K562 (cell line): ENCODE measurements around the gene SH3TC2. TPM values are rescaled to one million over a fixed set of nuclear protein-coding genes. Genes with fewer than 3 reads are reported as not detected.

Experiments used
- ATAC-seq: fragments of 200-7000 bp; cut with Tn5 transposase; 3 replicates; pipeline ENCODE4 v1.9.1; 2020; ENCODE audit warnings: moderate library complexity
- BruUV-seq: library from RNA; stranded (reverse); fragments of 400-500 nt; replicated peaks from 2 replicates; lab custom pipeline; 2021; lab: Mats Ljungman, UMichigan
- CTCF ChIA-PET: fragments of 300-600 bp; formaldehyde crosslinking; extraction: SDS; loops from one replicate; lab custom pipeline; 2021; ENCODE audit warnings: low intra/inter-chr PET ratio; lab: Yijun Ruan, JAX
- POLR2A ChIA-PET: fragments of 300-600, 350-650 bp; sonication (Branson Sonifier 250); formaldehyde crosslinking; extraction: SDS; loops from one replicate; lab custom pipeline; 2021; ENCODE audit warnings: antibody characterized with exemption, inconsistent platforms; lab: Yijun Ruan, JAX
- DNase-seq, 4 experiments: peaks; one replicate each; pipeline versions ENCODE4 v3.0.0 to v3.0.0-alpha.2; 2011 to 2018; ENCODE audit warnings: low spot score in 3 of 4, mixed read lengths in 3 of 4; ENCODE audit errors: extremely low read depth in 1 of 4
- FAIRE-seq: peaks from 2 replicates; lab custom pipeline; 2011; peaks lifted over from hg19 to GRCh38; lab: Jason Lieb, UNC
- H2AFZ ChIP-seq: 2 replicates; pipeline ENCODE4 v1.6.0; 2011; ENCODE audit warnings: low read depth, low read length, control low read depth, inconsistent platforms
- H3K27ac ChIP-seq: fragments of 200-600 bp; 3 replicates; pipeline ENCODE4 v1.8.0; 2011; ENCODE audit warnings: low read depth, mild to moderate bottlenecking, control low read depth, inconsistent platforms, low read length, moderate library complexity, mixed read lengths; ENCODE audit errors: extremely low read depth
- H3K27me3 ChIP-seq, 2 experiments: fragments of 300-600 bp in 1 of 2; 2 replicates in 1 of 2; 3 replicates in 1 of 2; pipeline versions ENCODE4 v1.6.0 to v1.8.0; 2011; ENCODE audit warnings: inconsistent platforms in 2 of 2, low read length in 2 of 2, mild to moderate bottlenecking in 1 of 2, mixed read lengths in 1 of 2, moderate library complexity in 1 of 2; ENCODE audit not compliant: control insufficient read depth in 2 of 2, insufficient read depth in 2 of 2
- H3K36me3 ChIP-seq: fragments of 300-600 bp; 3 replicates; pipeline ENCODE4 v1.8.0; 2011; ENCODE audit warnings: mild to moderate bottlenecking, low read length, inconsistent platforms; ENCODE audit not compliant: control insufficient read depth, insufficient read depth
- H3K4me1 ChIP-seq, 2 experiments: fragments of 200-600 bp in 1 of 2; replicated peaks in 1 of 2; 2 replicates in 1 of 2; 3 replicates in 1 of 2; pipeline versions ENCODE4 v1.5.1 to v1.8.0; 2011; ENCODE audit warnings: inconsistent platforms in 2 of 2, low read length in 2 of 2, mild to moderate bottlenecking in 1 of 2, mixed read lengths in 1 of 2, moderate library complexity in 1 of 2; ENCODE audit not compliant: control insufficient read depth in 2 of 2, insufficient read depth in 2 of 2
- H3K4me2 ChIP-seq: 2 replicates; pipeline ENCODE4 v1.6.1; 2011; ENCODE audit warnings: low read length, control low read depth, inconsistent platforms, mixed read lengths; ENCODE audit not compliant: insufficient read depth
- H3K4me3 ChIP-seq: fragments of 200-600 bp; sonication (generic), shearing (Covaris generic); 2 replicates; pipeline ENCODE4 v1.5.1; 2016; ENCODE audit warnings: control low read depth, inconsistent platforms
- H3K79me2 ChIP-seq: fragments of 200-600 bp; 3 replicates; pipeline ENCODE4 v1.8.0; 2011; ENCODE audit warnings: low read length, inconsistent platforms; ENCODE audit not compliant: control insufficient read depth, insufficient read depth
- H3K9ac ChIP-seq, 2 experiments: 2 replicates each; pipeline versions ENCODE4 v1.6.0 to v1.6.1; 2011; ENCODE audit warnings: low read depth in 2 of 2, low read length in 2 of 2, control low read depth in 1 of 2, inconsistent platforms in 1 of 2, mild to moderate bottlenecking in 1 of 2, mixed read lengths in 1 of 2; ENCODE audit not compliant: insufficient read depth in 1 of 2
- H3K9me1 ChIP-seq: one replicate; pipeline ENCODE4 v1.6.0; 2011; ENCODE audit warnings: inconsistent platforms, mild to moderate bottlenecking, low read length, moderate library complexity; ENCODE audit not compliant: control insufficient read depth, insufficient read depth
- H3K9me3 ChIP-seq: replicated peaks from 2 replicates; pipeline ENCODE4 v1.5.1; 2011; ENCODE audit warnings: low read depth, low read length, inconsistent platforms; ENCODE audit not compliant: control insufficient read depth, insufficient read depth
- H4K20me1 ChIP-seq: replicated peaks from 2 replicates; pipeline ENCODE4 v1.6.1; 2011; ENCODE audit warnings: low read length, inconsistent platforms, mixed read lengths; ENCODE audit not compliant: control insufficient read depth, insufficient read depth
- ELF4 ChIP-seq: fragments of 450-650 bp; formaldehyde crosslinking; IDR thresholded peaks from 2 replicates; pipeline ENCODE4 v1.4.0; 2022; ENCODE audit warnings: missing genetic modification characterization
- MCM7 ChIP-seq, 2 experiments: fragments of 450-650 bp; IDR thresholded peaks; 2 replicates each; pipeline ENCODE4 v1.6.1; 2016 to 2018
- MYBL2 ChIP-seq, 2 experiments: fragments of 450-650 bp in 1 of 2; sonication (generic) in 1 of 2; formaldehyde crosslinking in 1 of 2; IDR thresholded peaks; 2 replicates each; pipeline versions ENCODE4 v1.6.1 to v1.8.1; 2017 to 2022; ENCODE audit warnings: borderline replicate concordance in 1 of 2, inconsistent platforms in 1 of 2, low read depth in 1 of 2, mild to moderate bottlenecking in 1 of 2, missing genetic modification reagents in 1 of 2, moderate library complexity in 1 of 2
- NFXL1 ChIP-seq: fragments of 450-650 bp; formaldehyde crosslinking; IDR thresholded peaks from 2 replicates; pipeline ENCODE4 v1.4.0; 2021; ENCODE audit warnings: mild to moderate bottlenecking
- TGIF2 ChIP-seq: sonication (generic); formaldehyde crosslinking; IDR thresholded peaks from 2 replicates; pipeline ENCODE4 v1.8.1; 2022; ENCODE audit warnings: mild to moderate bottlenecking, missing genetic modification reagents, moderate library complexity
- ZNF143 ChIP-seq: sonication (generic); formaldehyde crosslinking; IDR thresholded peaks from 2 replicates; pipeline ENCODE4 v1.9.0; 2022; ENCODE audit warnings: mild to moderate bottlenecking, missing genetic modification reagents
- ZNF347 ChIP-seq: fragments of 450-650 bp; formaldehyde crosslinking; IDR thresholded peaks from 2 replicates; pipeline ENCODE4 v1.4.0; 2020; ENCODE audit warnings: low read depth, mild to moderate bottlenecking, moderate library complexity
- WGBS: fragments of 100-300 bp; shearing (Covaris generic); methylation state at CpG from one replicate; pipeline ENCODE4 v1.1.6; 2016; ENCODE audit warnings: low coverage, mixed read lengths; ENCODE audit not compliant: insufficient coverage; ENCODE audit errors: missing lambda C conversion rate; 5-methylcytosine and 5-hydroxymethylcytosine counted together
- in situ Hi-C: fragments of 300-500 bp; cut with MboI; formaldehyde crosslinking; loops from 4 replicates; pipeline ENCODE4 v1.15.0; 2018; ENCODE audit warnings: inconsistent platforms, mixed read lengths
- intact Hi-C: fragments of 100-400 bp; cut with micrococcal nuclease; formaldehyde crosslinking; loops from 2 replicates; pipeline ENCODE4 v1.14.2; 2022
- polyA plus RNA-seq, 8 experiments: library from polyadenylated mRNA; depleted of rRNA in 4 of 8; stranded (reverse) in 5 of 8; unstranded in 3 of 8; fragments of >200 nt; fragmentation: Nextera tagmentation in 2 of 8; fragmentation: Illumina TruSeq in 1 of 8; extraction: Ambion mirVana in 2 of 8; extraction: Trizol in 1 of 8; gene quantifications; 2 replicates each; pipeline versions ENCODE4 v1.2.1 to v1.2.3, GENCODE V29; 2011 to 2014; ENCODE audit warnings: inconsistent platforms in 1 of 8, missing spikeins in 1 of 8
- total RNA-seq, 7 experiments: library from RNA; depleted of rRNA in 6 of 7; stranded (reverse); fragments of >200 nt in 6 of 7; fragmentation: Illumina TruSeq in 2 of 7; extraction: Trizol in 2 of 7; gene quantifications; 2 replicates each; pipeline versions ENCODE4 v1.2.1 to v1.2.3, GENCODE V29; 2011 to 2021; ENCODE audit warnings: low replicate concordance in 1 of 7
- TF ChIP-seq, protein P1 (sequence below): sonication (generic); formaldehyde crosslinking; IDR thresholded peaks from 2 replicates; pipeline ENCODE4 v1.8.0; 2022; ENCODE audit warnings: mild to moderate bottlenecking, missing genetic modification reagents, borderline replicate concordance
- TF ChIP-seq, protein P2 (sequence below): fragments of 450-650 bp; formaldehyde crosslinking; IDR thresholded peaks from 2 replicates; pipeline ENCODE4 v1.4.0; 2022; ENCODE audit warnings: missing genetic modification characterization
- TF ChIP-seq, protein P3 (sequence below): sonication (generic); formaldehyde crosslinking; IDR thresholded peaks from 2 replicates; pipeline ENCODE4 v1.8.1; 2023; ENCODE audit warnings: mild to moderate bottlenecking, missing genetic modification reagents

The SH3TC2 gene
- total and polyA plus RNA-seq, 9 of the 15 experiments (the other 6 are each of a cell fraction or from before 2014, with no cell fraction given), result 0.03 to 0.80 (median 0.55) TPM; not detected in 1

DNA sequence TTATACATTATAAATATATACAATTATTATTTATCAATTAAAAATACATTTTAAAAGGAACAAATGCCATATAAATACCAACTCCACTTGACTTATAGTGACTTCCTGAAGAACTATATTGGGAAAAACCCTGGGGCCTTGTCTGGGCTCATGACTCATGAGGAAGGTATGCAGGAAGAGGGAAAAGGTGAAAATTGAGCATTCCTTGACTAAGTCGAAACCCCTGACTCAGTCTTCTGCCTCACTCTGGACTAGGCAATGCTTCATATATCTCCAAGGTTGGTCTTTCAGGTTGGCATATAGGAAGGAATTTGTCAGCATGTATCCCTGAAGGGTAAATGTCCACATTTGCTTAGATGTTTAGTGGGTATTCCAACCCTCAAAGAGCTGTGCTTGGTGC is 78.5 kb downstream of the SH3TC2 start:
- intact Hi-C loops (no loop called here), in situ Hi-C loops (no loop called here)
- ATAC-seq (no peak), DNase-seq (no peak), FAIRE-seq (no peak)
- no peaks in the 10 kb centered on the region for H3K9me3 ChIP-seq
- ChIA-PET POLR2A (no interaction called here), CTCF (interaction anchor here (0.6 kb wide), 1 partner anchor 228 kb away, joined by 3 read pairs; no protein-coding TSS in a partner anchor)
- H3K9ac ChIP-seq, result no peak overlapping the region
- H3K79me2 ChIP-seq, result no peaks in the 10 kb centered on the region
- no peak overlapping the region for H3K4me3 ChIP-seq
- H4K20me1 ChIP-seq, result no peaks in the 10 kb centered on the region
- WGBS, result 0% methylated on average over 1 of the region's 1 CpG
- H3K4me2 ChIP-seq, result no peak overlapping the region
- BruUV-seq, result no TSS peak
- 0 out of 5 replicates have a peak, but pooled peaks cover 0 to 4% of the 10 kb centered on the region in 2 experiments for H3K27me3 ChIP-seq
- TF ChIP-seq NFXL1, result no peak
- TF ChIP-seq, protein P1, sequence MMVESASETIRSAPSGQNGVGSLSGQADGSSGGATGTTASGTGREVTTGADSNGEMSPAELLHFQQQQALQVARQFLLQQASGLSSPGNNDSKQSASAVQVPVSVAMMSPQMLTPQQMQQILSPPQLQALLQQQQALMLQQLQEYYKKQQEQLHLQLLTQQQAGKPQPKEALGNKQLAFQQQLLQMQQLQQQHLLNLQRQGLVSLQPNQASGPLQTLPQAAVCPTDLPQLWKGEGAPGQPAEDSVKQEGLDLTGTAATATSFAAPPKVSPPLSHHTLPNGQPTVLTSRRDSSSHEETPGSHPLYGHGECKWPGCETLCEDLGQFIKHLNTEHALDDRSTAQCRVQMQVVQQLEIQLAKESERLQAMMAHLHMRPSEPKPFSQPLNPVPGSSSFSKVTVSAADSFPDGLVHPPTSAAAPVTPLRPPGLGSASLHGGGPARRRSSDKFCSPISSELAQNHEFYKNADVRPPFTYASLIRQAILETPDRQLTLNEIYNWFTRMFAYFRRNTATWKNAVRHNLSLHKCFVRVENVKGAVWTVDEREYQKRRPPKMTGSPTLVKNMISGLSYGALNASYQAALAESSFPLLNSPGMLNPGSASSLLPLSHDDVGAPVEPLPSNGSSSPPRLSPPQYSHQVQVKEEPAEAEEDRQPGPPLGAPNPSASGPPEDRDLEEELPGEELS (CRISPR knock-in tag), result no peak
- TF ChIP-seq ELF4, result no peak
- TF ChIP-seq ZNF347 (CRISPR knock-in tag), result no peak
- TF ChIP-seq ZNF143, result no peak
- no peak for TF ChIP-seq TGIF2 (CRISPR knock-in tag)
- TF ChIP-seq MYBL2 (IDR thresholded peaks at IDR 0.05; ENCODE audit: low read depth), result no peak
- no peak for TF ChIP-seq MYBL2 (CRISPR knock-in tag; IDR thresholded peaks at IDR 0.05; ENCODE audit: borderline replicate concordance)
- TF ChIP-seq MCM7 (IDR thresholded peaks at IDR 0.05), result no peak
- TF ChIP-seq, protein P2, sequence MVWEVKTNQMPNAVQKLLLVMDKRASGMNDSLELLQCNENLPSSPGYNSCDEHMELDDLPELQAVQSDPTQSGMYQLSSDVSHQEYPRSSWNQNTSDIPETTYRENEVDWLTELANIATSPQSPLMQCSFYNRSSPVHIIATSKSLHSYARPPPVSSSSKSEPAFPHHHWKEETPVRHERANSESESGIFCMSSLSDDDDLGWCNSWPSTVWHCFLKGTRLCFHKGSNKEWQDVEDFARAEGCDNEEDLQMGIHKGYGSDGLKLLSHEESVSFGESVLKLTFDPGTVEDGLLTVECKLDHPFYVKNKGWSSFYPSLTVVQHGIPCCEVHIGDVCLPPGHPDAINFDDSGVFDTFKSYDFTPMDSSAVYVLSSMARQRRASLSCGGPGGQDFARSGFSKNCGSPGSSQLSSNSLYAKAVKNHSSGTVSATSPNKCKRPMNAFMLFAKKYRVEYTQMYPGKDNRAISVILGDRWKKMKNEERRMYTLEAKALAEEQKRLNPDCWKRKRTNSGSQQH, result no peak
- TF ChIP-seq, protein P3, sequence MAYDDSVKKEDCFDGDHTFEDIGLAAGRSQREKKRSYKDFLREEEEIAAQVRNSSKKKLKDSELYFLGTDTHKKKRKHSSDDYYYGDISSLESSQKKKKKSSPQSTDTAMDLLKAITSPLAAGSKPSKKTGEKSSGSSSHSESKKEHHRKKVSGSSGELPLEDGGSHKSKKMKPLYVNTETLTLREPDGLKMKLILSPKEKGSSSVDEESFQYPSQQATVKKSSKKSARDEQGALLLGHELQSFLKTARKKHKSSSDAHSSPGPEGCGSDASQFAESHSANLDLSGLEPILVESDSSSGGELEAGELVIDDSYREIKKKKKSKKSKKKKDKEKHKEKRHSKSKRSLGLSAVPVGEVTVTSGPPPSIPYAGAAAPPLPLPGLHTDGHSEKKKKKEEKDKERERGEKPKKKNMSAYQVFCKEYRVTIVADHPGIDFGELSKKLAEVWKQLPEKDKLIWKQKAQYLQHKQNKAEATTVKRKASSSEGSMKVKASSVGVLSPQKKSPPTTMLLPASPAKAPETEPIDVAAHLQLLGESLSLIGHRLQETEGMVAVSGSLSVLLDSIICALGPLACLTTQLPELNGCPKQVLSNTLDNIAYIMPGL, result no peak
- no peak overlapping the region for H2AFZ ChIP-seq
- no peaks in the 10 kb centered on the region for H3K4me1 ChIP-seq
- no peaks in the 10 kb centered on the region for H3K36me3 ChIP-seq
- H3K9me1 ChIP-seq, result no peaks in the 10 kb centered on the region
- H3K27ac ChIP-seq, result no peak overlapping the region
